Adrenal gland (tissue), 5 donors: ENCODE data around the gene PNPO.

Experiments
- POLR2A ChIP-seq, 2 donors: fragments of 450-650 bp; IDR thresholded peaks; one replicate each; pipeline ENCODE4 v1.6.1; 2017; ENCODE audit warnings: antibody characterized with exemption in 2 of 2, mild to moderate bottlenecking in 2 of 2, moderate library complexity in 1 of 2
- TF ChIP-seq, protein P1 (sequence below), 6 experiments: fragments of 450-650 bp in 4 of 6; fragments of 200-600 bp in 2 of 6; sonication (generic) in 1 of 6; IDR thresholded peaks; 1 replicate in 5 of 6; 2 replicates in 1 of 6; pipeline versions ENCODE4 v1.5.1 to v1.8.0; 2016 to 2021; ENCODE audit warnings: antibody characterized with exemption in 6 of 6, mild to moderate bottlenecking in 2 of 6, moderate library complexity in 1 of 6
- donor health status: DM: no; HTN: no; CAD: no.

DNA sequence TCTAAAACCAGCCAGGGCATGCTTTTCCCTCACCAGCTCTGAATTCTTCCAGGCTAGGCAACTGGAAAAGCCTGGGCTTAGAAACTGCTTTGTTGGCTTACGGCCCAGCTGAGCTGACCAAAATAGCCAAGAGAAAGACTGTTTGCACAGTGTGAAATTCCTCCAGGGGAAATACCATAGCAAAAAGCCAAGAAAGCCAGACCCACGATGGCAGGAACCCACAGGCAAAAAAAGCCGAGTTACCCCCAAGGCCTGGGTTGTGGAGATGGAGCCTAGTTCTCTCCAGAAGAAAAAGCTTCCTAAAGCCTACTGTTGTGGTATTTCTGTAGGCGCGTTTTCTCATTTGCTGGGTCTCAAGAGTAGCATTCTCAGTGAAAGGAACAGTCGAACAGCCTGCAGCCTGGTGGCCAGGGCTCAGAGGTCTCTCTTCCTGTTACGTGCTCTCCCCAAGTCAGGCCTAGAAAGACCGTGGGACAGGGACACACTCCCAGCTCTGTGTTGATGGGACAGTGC, 36.1 kb upstream of the PNPO start:
- TF ChIP-seq, protein P1, sequence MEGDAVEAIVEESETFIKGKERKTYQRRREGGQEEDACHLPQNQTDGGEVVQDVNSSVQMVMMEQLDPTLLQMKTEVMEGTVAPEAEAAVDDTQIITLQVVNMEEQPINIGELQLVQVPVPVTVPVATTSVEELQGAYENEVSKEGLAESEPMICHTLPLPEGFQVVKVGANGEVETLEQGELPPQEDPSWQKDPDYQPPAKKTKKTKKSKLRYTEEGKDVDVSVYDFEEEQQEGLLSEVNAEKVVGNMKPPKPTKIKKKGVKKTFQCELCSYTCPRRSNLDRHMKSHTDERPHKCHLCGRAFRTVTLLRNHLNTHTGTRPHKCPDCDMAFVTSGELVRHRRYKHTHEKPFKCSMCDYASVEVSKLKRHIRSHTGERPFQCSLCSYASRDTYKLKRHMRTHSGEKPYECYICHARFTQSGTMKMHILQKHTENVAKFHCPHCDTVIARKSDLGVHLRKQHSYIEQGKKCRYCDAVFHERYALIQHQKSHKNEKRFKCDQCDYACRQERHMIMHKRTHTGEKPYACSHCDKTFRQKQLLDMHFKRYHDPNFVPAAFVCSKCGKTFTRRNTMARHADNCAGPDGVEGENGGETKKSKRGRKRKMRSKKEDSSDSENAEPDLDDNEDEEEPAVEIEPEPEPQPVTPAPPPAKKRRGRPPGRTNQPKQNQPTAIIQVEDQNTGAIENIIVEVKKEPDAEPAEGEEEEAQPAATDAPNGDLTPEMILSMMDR (IDR thresholded peaks at IDR 0.05), result no peak
- TF ChIP-seq POLR2A (IDR thresholded peaks at IDR 0.05), result no peak
